ENCODE data around the gene ITPK1.

The ITPK1 gene

DNA sequence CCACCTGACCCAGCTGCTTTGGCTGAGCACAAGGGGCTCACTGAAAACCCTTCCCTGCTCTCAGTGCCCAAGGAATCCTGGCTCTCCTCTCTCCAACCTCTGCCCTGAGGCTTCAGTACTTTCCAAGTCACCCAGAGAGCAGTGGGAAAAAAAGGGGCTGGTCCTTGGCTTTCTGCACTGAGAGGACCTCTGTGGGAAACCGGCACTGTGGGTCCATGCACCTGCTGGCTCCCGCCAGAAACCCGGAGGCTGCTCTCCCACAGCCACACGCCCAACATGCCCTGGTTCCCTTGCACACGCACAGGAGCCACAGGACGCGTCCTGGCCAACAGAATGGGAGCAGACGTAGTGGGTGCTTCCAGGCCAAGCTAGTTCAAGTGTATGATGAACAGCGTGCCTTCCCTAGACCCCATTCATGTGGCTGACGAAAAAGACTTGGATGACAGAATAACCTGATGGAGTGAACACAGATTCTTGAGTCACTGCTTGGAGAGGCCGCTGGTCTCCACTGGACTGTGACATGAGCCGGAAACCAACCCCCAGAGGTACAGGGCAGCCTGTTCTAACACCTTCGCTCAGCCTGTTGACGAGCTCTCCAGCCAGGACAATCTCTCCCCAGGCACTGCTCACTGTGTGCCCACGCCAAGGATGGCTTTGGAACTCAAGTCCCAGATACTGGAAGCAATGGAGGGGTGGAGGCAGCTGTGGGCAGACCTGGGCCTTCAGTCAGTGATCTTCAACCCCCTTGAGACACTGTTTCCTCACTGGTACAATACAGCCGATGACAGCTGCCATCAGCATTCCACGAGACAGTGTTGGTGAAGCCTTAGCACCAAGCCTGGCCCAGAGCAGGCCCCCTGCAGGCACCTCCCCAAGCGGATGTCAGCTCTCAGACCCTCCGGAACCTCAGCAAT is 87.7 kb downstream of the ITPK1 start:
- FAIRE-seq (no peak), DNase-seq (ENCODE audit: insufficient read length, low spot score) (no peak)
- no peak for TF ChIP-seq POLR2AphosphoS5 (IDR thresholded peaks at IDR 0.05; ENCODE audit: low read depth, low read length)
- no peak for TF ChIP-seq TAF1 (IDR thresholded peaks at IDR 0.05; ENCODE audit: low read depth, low read length)
- no peak for TF ChIP-seq PAX5 (IDR thresholded peaks at IDR 0.05; ENCODE audit: insufficient read depth, low read length, severe bottlenecking)
- TF ChIP-seq SPI1 (IDR thresholded peaks at IDR 0.05; ENCODE audit: low read depth, low read length), result no peak
- TF ChIP-seq POU2F2 (IDR thresholded peaks at IDR 0.05; ENCODE audit: low read depth, low read length), result no peak
- TF ChIP-seq POLR2A (IDR thresholded peaks at IDR 0.05; ENCODE audit: low read depth, low read length), result no peak

GRCh38 chr14:93026339-93026738 is 89.4 kb downstream of the ITPK1 start:
- FAIRE-seq (no peak), DNase-seq (ENCODE audit: insufficient read length, low spot score) (no peak)
- TF ChIP-seq PAX5 (IDR thresholded peaks at IDR 0.05; ENCODE audit: insufficient read depth, low read length, severe bottlenecking), result no peak
- no peak for TF ChIP-seq SPI1 (IDR thresholded peaks at IDR 0.05; ENCODE audit: low read depth, low read length)
- no peak for TF ChIP-seq POLR2A (IDR thresholded peaks at IDR 0.05; ENCODE audit: low read depth, low read length)
- no peak for TF ChIP-seq POU2F2 (IDR thresholded peaks at IDR 0.05; ENCODE audit: low read depth, low read length)
- TF ChIP-seq TAF1 (IDR thresholded peaks at IDR 0.05; ENCODE audit: low read depth, low read length), result no peak
- TF ChIP-seq POLR2AphosphoS5 (IDR thresholded peaks at IDR 0.05; ENCODE audit: low read depth, low read length), result no peak

DNA sequence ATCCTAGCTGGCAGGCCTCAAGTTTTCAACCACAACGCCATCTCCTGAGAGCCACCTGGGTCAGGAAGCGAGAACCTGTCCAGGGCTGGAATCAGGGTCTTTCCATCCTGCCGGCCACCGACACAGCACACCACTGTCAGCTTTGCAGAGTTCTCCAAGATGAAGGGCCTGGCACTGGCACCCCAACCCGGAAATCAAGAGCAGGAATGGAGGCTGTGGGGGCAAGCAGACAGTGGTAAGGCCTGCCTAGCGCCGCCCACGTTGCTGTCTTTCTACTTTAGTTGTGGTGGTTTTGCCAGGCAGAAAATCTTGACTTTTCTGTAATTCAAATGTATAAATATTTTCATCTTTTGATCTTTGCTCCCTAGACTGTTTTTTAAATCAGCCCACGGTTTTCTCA is 90.7 kb downstream of the ITPK1 start:
- FAIRE-seq, result no peak
- no peak for DNase-seq (ENCODE audit: insufficient read length, low spot score)
- TF ChIP-seq PAX5 (IDR thresholded peaks at IDR 0.05; ENCODE audit: insufficient read depth, low read length, severe bottlenecking), result no peak
- no peak for TF ChIP-seq POLR2AphosphoS5 (IDR thresholded peaks at IDR 0.05; ENCODE audit: low read depth, low read length)
- TF ChIP-seq TAF1 (IDR thresholded peaks at IDR 0.05; ENCODE audit: low read depth, low read length), result no peak
- no peak for TF ChIP-seq POLR2A (IDR thresholded peaks at IDR 0.05; ENCODE audit: low read depth, low read length)
- TF ChIP-seq POU2F2 (IDR thresholded peaks at IDR 0.05; ENCODE audit: low read depth, low read length), result no peak
- TF ChIP-seq SPI1 (IDR thresholded peaks at IDR 0.05; ENCODE audit: low read depth, low read length), result no peak

- DNase-seq (ENCODE audit: insufficient read length, low spot score) (no peak), FAIRE-seq (no peak)
- TF ChIP-seq PAX5 (IDR thresholded peaks at IDR 0.05; ENCODE audit: insufficient read depth, low read length, severe bottlenecking) (no peak), SPI1 (IDR thresholded peaks at IDR 0.05; ENCODE audit: low read depth, low read length) (no peak), POU2F2 (IDR thresholded peaks at IDR 0.05; ENCODE audit: low read depth, low read length) (no peak), TAF1 (IDR thresholded peaks at IDR 0.05; ENCODE audit: low read depth, low read length) (no peak), POLR2AphosphoS5 (IDR thresholded peaks at IDR 0.05; ENCODE audit: low read depth, low read length) (no peak), POLR2A (IDR thresholded peaks at IDR 0.05; ENCODE audit: low read depth, low read length) (no peak)
Observed at GRCh38 chr14:93024493-93024892, 91.2 kb downstream of the ITPK1 start.

DNA sequence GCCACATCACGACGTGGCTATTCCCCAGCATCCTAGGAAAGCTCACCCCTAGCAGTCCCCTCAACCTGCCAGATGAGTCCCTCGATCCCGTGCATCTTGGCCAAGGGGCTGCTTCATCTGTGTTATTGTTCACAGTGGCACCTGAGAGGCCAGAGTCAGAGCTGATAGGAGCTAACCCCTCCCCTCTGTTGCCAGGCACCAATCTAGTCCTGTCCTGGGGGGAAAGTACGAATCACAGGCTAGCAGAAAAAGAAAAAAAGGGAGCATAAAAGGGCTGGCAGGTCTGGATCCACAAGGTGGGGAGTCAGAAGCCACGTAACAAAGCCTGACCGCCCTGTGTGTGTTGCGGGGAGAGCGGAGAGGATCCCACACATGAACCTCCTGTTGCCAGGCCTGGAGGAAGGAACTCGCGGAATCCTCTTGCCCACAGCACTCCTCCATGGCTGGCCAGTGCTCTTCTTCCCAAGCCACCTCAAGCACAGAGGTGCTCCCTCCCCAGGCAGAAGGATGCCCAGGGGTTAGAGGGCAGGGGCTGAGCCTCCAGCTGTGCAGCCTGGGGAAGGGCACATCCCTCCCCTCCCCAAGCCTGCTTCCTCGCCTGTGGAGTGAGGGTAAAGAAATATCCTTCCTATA is 91.8 kb downstream of the ITPK1 start:
- DNase-seq (ENCODE audit: insufficient read length, low spot score) (no peak), FAIRE-seq (no peak)
- TF ChIP-seq POLR2AphosphoS5 (IDR thresholded peaks at IDR 0.05; ENCODE audit: low read depth, low read length) (no peak), TAF1 (IDR thresholded peaks at IDR 0.05; ENCODE audit: low read depth, low read length) (no peak), SPI1 (IDR thresholded peaks at IDR 0.05; ENCODE audit: low read depth, low read length) (no peak), POLR2A (IDR thresholded peaks at IDR 0.05; ENCODE audit: low read depth, low read length) (no peak), PAX5 (IDR thresholded peaks at IDR 0.05; ENCODE audit: insufficient read depth, low read length, severe bottlenecking) (no peak), POU2F2 (IDR thresholded peaks at IDR 0.05; ENCODE audit: low read depth, low read length) (no peak)

- no peak for TF ChIP-seq POU2F2 (IDR thresholded peaks at IDR 0.05; ENCODE audit: low read depth, low read length)
- no peak for TF ChIP-seq POLR2A (IDR thresholded peaks at IDR 0.05; ENCODE audit: low read depth, low read length)
- no peak for TF ChIP-seq POLR2AphosphoS5 (IDR thresholded peaks at IDR 0.05; ENCODE audit: low read depth, low read length)
- TF ChIP-seq PAX5 (IDR thresholded peaks at IDR 0.05; ENCODE audit: insufficient read depth, low read length, severe bottlenecking), result no peak
- no peak for TF ChIP-seq SPI1 (IDR thresholded peaks at IDR 0.05; ENCODE audit: low read depth, low read length)
- no peak for TF ChIP-seq TAF1 (IDR thresholded peaks at IDR 0.05; ENCODE audit: low read depth, low read length)
- no peak for DNase-seq (ENCODE audit: insufficient read length, low spot score)
- no peak for FAIRE-seq
Observed at GRCh38 chr14:93023039-93023438, 92.7 kb downstream of the ITPK1 start.

DNA sequence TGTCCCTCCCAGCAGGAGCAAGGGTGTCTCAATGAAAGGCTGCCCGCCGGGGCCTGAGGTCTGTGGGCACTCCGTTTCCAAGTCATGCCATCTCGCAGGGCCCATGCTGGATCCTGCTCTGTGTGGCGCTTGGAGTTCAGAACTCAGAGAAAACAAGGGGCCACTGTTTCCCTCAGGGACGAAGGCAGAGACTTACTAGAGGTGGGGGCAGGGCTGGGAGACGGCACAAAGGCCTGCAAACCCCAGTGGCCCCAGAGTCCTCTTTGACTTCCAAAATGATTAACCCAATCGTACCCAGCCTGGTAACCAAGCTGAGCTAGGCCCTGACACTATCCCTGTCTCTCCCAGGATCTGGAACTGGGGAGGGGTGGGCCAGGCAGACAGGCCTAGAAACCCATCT is 95.8 kb downstream of the ITPK1 start:
- DNase-seq (ENCODE audit: insufficient read length, low spot score) (no peak), FAIRE-seq (no peak)
- TF ChIP-seq POLR2A (IDR thresholded peaks at IDR 0.05; ENCODE audit: low read depth, low read length) (no peak), PAX5 (IDR thresholded peaks at IDR 0.05; ENCODE audit: insufficient read depth, low read length, severe bottlenecking) (no peak), TAF1 (IDR thresholded peaks at IDR 0.05; ENCODE audit: low read depth, low read length) (no peak), SPI1 (IDR thresholded peaks at IDR 0.05; ENCODE audit: low read depth, low read length) (no peak), POU2F2 (IDR thresholded peaks at IDR 0.05; ENCODE audit: low read depth, low read length) (no peak), POLR2AphosphoS5 (IDR thresholded peaks at IDR 0.05; ENCODE audit: low read depth, low read length) (no peak)

DNA sequence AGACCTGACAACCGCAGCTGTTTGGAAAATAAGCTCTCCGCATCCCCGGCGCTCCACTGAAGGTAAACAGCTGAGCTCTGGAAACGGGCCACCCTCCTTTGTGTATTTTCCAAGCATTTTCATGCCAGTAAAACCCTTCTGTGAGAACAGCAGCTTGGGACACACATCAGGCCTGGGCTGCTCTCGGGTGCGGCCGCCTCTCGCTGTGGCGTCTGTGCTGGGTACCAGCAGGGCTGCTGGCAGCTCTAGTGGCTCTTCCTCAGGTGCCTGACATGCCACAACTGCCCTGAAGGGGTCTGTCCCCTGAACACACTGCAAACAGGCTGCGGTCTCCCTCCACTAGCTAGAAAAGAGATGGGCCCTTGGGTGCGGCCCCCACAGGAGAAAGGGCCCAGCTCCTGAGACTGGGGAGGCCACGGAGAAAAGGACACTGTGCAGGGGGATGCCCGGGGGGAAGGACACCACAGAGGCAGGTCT is 96.3 kb downstream of the ITPK1 start:
- DNase-seq (ENCODE audit: insufficient read length, low spot score) (no peak), FAIRE-seq (no peak)
- TF ChIP-seq PAX5 (IDR thresholded peaks at IDR 0.05; ENCODE audit: insufficient read depth, low read length, severe bottlenecking) (no peak), POLR2AphosphoS5 (IDR thresholded peaks at IDR 0.05; ENCODE audit: low read depth, low read length) (no peak), POU2F2 (IDR thresholded peaks at IDR 0.05; ENCODE audit: low read depth, low read length) (no peak), POLR2A (IDR thresholded peaks at IDR 0.05; ENCODE audit: low read depth, low read length) (no peak), SPI1 (IDR thresholded peaks at IDR 0.05; ENCODE audit: low read depth, low read length) (no peak), TAF1 (IDR thresholded peaks at IDR 0.05; ENCODE audit: low read depth, low read length) (no peak)

GRCh38 chr14:93018366-93018765 is 97.4 kb downstream of the ITPK1 start:
- no peak for FAIRE-seq
- no peak for TF ChIP-seq SPI1 (IDR thresholded peaks at IDR 0.05; ENCODE audit: low read depth, low read length)
- TF ChIP-seq TAF1 (IDR thresholded peaks at IDR 0.05; ENCODE audit: low read depth, low read length), result no peak
- TF ChIP-seq POLR2A (IDR thresholded peaks at IDR 0.05; ENCODE audit: low read depth, low read length), result no peak
- TF ChIP-seq POU2F2 (IDR thresholded peaks at IDR 0.05; ENCODE audit: low read depth, low read length), result no peak
- TF ChIP-seq PAX5 (IDR thresholded peaks at IDR 0.05; ENCODE audit: insufficient read depth, low read length, severe bottlenecking), result no peak
- TF ChIP-seq POLR2AphosphoS5 (IDR thresholded peaks at IDR 0.05; ENCODE audit: low read depth, low read length), result no peak
- no peak for DNase-seq (ENCODE audit: insufficient read length, low spot score)
